ENCODE measurements around the gene PNPLA2. TPM values are rescaled to one million over a fixed set of nuclear protein-coding genes. Genes with fewer than 3 reads are reported as not detected.
A peak's percentile ranks its signal among the peaks of the same experiment; 100 is the strongest.

The PNPLA2 gene
- total and polyA plus RNA-seq, 4 experiments from 2014 or later: 12.2 to 201 (median 118) TPM

GRCh38 chr11:778976-779954 lies 39.4 kb upstream of the PNPLA2 start:
- DNase-seq: no peak
- Histone ChIP-seq H3K27me3 (ENCODE audit: insufficient read depth, low read length) (no peaks in the 10 kb centered on the region), H3K27ac (ENCODE audit: low read depth, low read length) (no peak overlapping the region), H3K9me3 (ENCODE audit: control insufficient read depth in 1 of 2, low read length in 2 of 2) (no peaks in the 10 kb centered on the region), H3K4me1 (ENCODE audit: insufficient read depth, low read length) (peaks cover 32% of the 10 kb centered on the region), H3K4me3 (ENCODE audit: low read length in 2 of 2) (no peak overlapping the region), H3K36me3 (ENCODE audit: insufficient read depth, low read length) (no peaks in the 10 kb centered on the region)
- intact Hi-C loops (cut with micrococcal nuclease): no loop called here
- Mint-ChIP-seq H3K27ac (peak overlapping the region in 3 of 7 donors; percentile 30 to 60 (median 41)), H3K4me1 (peaks cover 2 to 36% (median 9%) of the 10 kb centered on the region in 4 donors), H3K4me3 (peak overlapping the region in 5 of 8 donors; percentile 9 to 63 (median 43)), H3K9me3 (peaks cover 0 to 2% (median 0%) of the 10 kb centered on the region in 8 donors), H3K27me3 (no peaks in the 10 kb centered on the region), H3K36me3 (peaks cover 0 to 5% of the 10 kb centered on the region in 2 donors)
- CTCF ChIA-PET (ENCODE audit: partially characterized antibody): no interaction called here
- POLR2A ChIA-PET (ENCODE audit: partially characterized antibody): interaction anchor here (0.6 to 3.6 kb wide), 2 partner anchors 17 to 32 kb away, joined by 3 to 23 read pairs; partner anchors contain the start of genes SLC25A22 and TALDO1

- no peak for DNase-seq
- no peaks in the 10 kb centered on the region for H3K27me3 ChIP-seq (ENCODE audit: insufficient read depth, low read length)
- H3K4me3 Mint-ChIP-seq: peak overlapping the region in 2 of 8 donors; percentile 17 to 43
- peaks cover 29% of the 10 kb centered on the region for H3K4me1 ChIP-seq (ENCODE audit: insufficient read depth, low read length)
- H3K36me3 ChIP-seq (ENCODE audit: insufficient read depth, low read length): no peaks in the 10 kb centered on the region
- H3K27me3 Mint-ChIP-seq: no peaks in the 10 kb centered on the region
- no peaks in the 10 kb centered on the region for H3K9me3 ChIP-seq (ENCODE audit: control insufficient read depth in 1 of 2, low read length in 2 of 2)
- H3K27ac ChIP-seq (ENCODE audit: low read depth, low read length): no peak overlapping the region
- peaks cover 1 to 29% (median 9%) of the 10 kb centered on the region in 4 donors for H3K4me1 Mint-ChIP-seq
- POLR2A ChIA-PET (ENCODE audit: partially characterized antibody): no interaction called here
- peaks cover 0 to 7% of the 10 kb centered on the region in 2 donors for H3K36me3 Mint-ChIP-seq
- H3K4me3 ChIP-seq (ENCODE audit: low read length in 2 of 2): no peak overlapping the region
- H3K9me3 Mint-ChIP-seq: peaks cover 0 to 2% (median 0%) of the 10 kb centered on the region in 8 donors
- CTCF ChIA-PET (ENCODE audit: partially characterized antibody): no interaction called here
- intact Hi-C loops (cut with micrococcal nuclease): no loop called here
- no peak overlapping the region for H3K27ac Mint-ChIP-seq
Measured at GRCh38 chr11:779955-780532, 38.7 kb upstream of the PNPLA2 start.

DNA sequence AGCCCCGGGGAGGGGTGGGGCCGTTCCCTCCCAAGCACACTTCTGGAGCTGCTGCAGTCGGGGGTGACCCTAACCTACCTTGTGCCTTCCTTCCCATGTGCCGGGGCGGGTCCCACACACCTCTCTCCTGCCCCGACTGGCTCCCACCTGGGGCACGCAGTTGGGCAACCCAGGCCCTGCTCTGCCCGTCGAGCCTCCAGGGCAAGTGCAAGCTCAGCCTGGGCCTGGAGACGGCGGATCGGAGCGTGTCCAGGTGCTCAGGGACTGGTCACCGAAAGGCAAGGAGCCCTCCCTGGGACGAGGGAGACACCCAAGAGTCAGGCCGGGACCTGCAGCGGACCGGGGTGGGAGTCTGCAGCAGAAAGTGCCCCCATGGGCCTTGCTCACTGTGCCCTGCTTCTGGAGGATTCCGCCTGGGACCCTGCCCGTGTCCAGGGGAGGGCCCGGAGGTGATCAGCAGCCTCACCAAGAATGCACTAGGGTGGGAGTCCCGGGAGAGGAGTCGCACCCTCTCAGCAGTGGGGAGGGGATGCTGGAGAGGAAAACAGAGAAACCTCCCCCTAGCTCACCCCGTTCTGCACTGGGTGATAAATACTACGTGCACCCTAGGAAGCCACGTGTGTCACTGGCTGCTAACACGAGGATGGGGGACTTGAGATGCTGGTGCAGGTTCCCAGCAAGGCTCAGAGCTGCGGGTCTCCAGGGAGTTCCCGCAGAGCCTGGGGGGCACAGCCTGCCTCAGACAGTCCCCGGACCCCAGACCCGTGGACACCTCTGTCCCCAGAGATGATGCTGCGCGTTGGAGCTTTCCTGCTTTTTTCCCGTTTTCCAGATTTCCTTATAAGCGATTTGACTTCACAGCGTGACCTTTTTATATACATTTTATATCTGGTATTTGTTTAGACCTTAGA lies 36.2 kb upstream of the PNPLA2 start:
- Histone ChIP-seq H3K9me3 (ENCODE audit: control insufficient read depth in 1 of 2, low read length in 2 of 2) (no peaks in the 10 kb centered on the region), H3K27ac (ENCODE audit: low read depth, low read length) (no peak overlapping the region), H3K27me3 (ENCODE audit: insufficient read depth, low read length) (no peaks in the 10 kb centered on the region), H3K4me3 (ENCODE audit: low read length in 2 of 2) (no peak overlapping the region), H3K36me3 (ENCODE audit: insufficient read depth, low read length) (no peaks in the 10 kb centered on the region), H3K4me1 (ENCODE audit: insufficient read depth, low read length) (peaks cover 12% of the 10 kb centered on the region)
- ChIA-PET POLR2A (ENCODE audit: partially characterized antibody) (no interaction called here), CTCF (ENCODE audit: partially characterized antibody) (interaction anchor here (2.4 to 3.6 kb wide), 2 partner anchors 10 to 14 kb away, joined by 6 to 9 read pairs; no protein-coding TSS in a partner anchor)
- intact Hi-C loops (cut with micrococcal nuclease): no loop called here
- Mint-ChIP-seq H3K4me1 (peaks cover 0 to 12% (median 5%) of the 10 kb centered on the region in 4 donors), H3K36me3 (peaks cover 0 to 3% of the 10 kb centered on the region in 2 donors), H3K27me3 (no peaks in the 10 kb centered on the region), H3K27ac (no peak overlapping the region), H3K9me3 (peaks cover 0 to 2% (median 0%) of the 10 kb centered on the region in 8 donors), H3K4me3 (no peak overlapping the region)
- DNase-seq: peak in 1 of 5 donors; percentile 22

GRCh38 chr11:783581-784015 lies 35.1 kb upstream of the PNPLA2 start:
- CTCF ChIA-PET (ENCODE audit: partially characterized antibody): interaction anchor here (2.4 to 3.6 kb wide), 2 partner anchors 9 to 13 kb away, joined by 6 to 9 read pairs; no protein-coding TSS in a partner anchor
- H3K4me1 Mint-ChIP-seq: peaks cover 2 to 6% (median 4%) of the 10 kb centered on the region in 4 donors

GRCh38 chr11:786235-787083 lies 32.3 kb upstream of the PNPLA2 start:
- peaks cover 5% of the 10 kb centered on the region for H3K4me1 ChIP-seq (ENCODE audit: insufficient read depth, low read length)
- Mint-ChIP-seq H3K9me3 (no peaks in the 10 kb centered on the region), H3K4me1 (peaks cover 0 to 6% (median 2%) of the 10 kb centered on the region in 4 donors), H3K36me3 (peaks cover 0 to 6% of the 10 kb centered on the region in 2 donors), H3K4me3 (peak overlapping the region in 1 of 8 donors; percentile 30), H3K27ac (no peak overlapping the region), H3K27me3 (no peaks in the 10 kb centered on the region)
- ChIA-PET CTCF (ENCODE audit: partially characterized antibody) (interaction anchor here (2.0 kb wide), 1 partner anchor 10 kb away, joined by 8 read pairs; no protein-coding TSS in a partner anchor), POLR2A (ENCODE audit: partially characterized antibody) (interaction anchor here (2.7 kb wide), 1 partner anchor 10 kb away, joined by 13 read pairs; no protein-coding TSS in a partner anchor)
- DNase-seq: no peak
- peaks cover 4% of the 10 kb centered on the region for H3K27me3 ChIP-seq (ENCODE audit: insufficient read depth, low read length)
- no peak overlapping the region for H3K4me3 ChIP-seq (ENCODE audit: low read length in 2 of 2)
- no peaks in the 10 kb centered on the region for H3K36me3 ChIP-seq (ENCODE audit: insufficient read depth, low read length)
- H3K27ac ChIP-seq (ENCODE audit: low read depth, low read length): no peak overlapping the region
- intact Hi-C loops (cut with micrococcal nuclease): no loop called here
- H3K9me3 ChIP-seq (ENCODE audit: control insufficient read depth in 1 of 2, low read length in 2 of 2): no peaks in the 10 kb centered on the region

More at GRCh38 chr11:783581-784015, 35.1 kb upstream of the PNPLA2 start:
- intact Hi-C loops (cut with micrococcal nuclease): no loop called here
- H3K9me3 ChIP-seq (ENCODE audit: control insufficient read depth in 1 of 2, low read length in 2 of 2): no peaks in the 10 kb centered on the region
- H3K27me3 ChIP-seq (ENCODE audit: insufficient read depth, low read length): no peaks in the 10 kb centered on the region
- no peak overlapping the region for H3K27ac Mint-ChIP-seq
- H3K4me3 ChIP-seq (ENCODE audit: low read length in 2 of 2): no peak overlapping the region
- POLR2A ChIA-PET (ENCODE audit: partially characterized antibody): interaction anchor here (1.1 kb wide), 1 partner anchor 37 kb away, joined by 3 read pairs; no protein-coding TSS in a partner anchor
- H3K27ac ChIP-seq (ENCODE audit: low read depth, low read length): no peak overlapping the region
- peaks cover 4% of the 10 kb centered on the region for H3K4me1 ChIP-seq (ENCODE audit: insufficient read depth, low read length)
- H3K27me3 Mint-ChIP-seq: no peaks in the 10 kb centered on the region
- DNase-seq: peak in 2 of 5 donors; percentile 22 to 27
- no peaks in the 10 kb centered on the region for H3K36me3 ChIP-seq (ENCODE audit: insufficient read depth, low read length)
- H3K4me3 Mint-ChIP-seq: no peak overlapping the region
- peaks cover 0 to 2% (median 0%) of the 10 kb centered on the region in 8 donors for H3K9me3 Mint-ChIP-seq
- peaks cover 0 to 3% of the 10 kb centered on the region in 2 donors for H3K36me3 Mint-ChIP-seq

GRCh38 chr11:787084-787675 lies 31.5 kb upstream of the PNPLA2 start:
- peaks cover 5% of the 10 kb centered on the region for H3K4me1 ChIP-seq (ENCODE audit: insufficient read depth, low read length)
- no peaks in the 10 kb centered on the region for H3K36me3 ChIP-seq (ENCODE audit: insufficient read depth, low read length)
- Mint-ChIP-seq H3K4me1 (peaks cover 0 to 6% (median 2%) of the 10 kb centered on the region in 4 donors), H3K27me3 (no peaks in the 10 kb centered on the region), H3K27ac (no peak overlapping the region), H3K4me3 (no peak overlapping the region), H3K36me3 (peaks cover 0 to 6% of the 10 kb centered on the region in 2 donors), H3K9me3 (no peaks in the 10 kb centered on the region)
- H3K27ac ChIP-seq (ENCODE audit: low read depth, low read length): no peak overlapping the region
- no peak overlapping the region for H3K4me3 ChIP-seq (ENCODE audit: low read length in 2 of 2)
- CTCF ChIA-PET (ENCODE audit: partially characterized antibody): no interaction called here
- intact Hi-C loops (cut with micrococcal nuclease): no loop called here
- POLR2A ChIA-PET (ENCODE audit: partially characterized antibody): interaction anchor here (2.7 kb wide), 1 partner anchor 9 kb away, joined by 13 read pairs; no protein-coding TSS in a partner anchor
- peaks cover 4% of the 10 kb centered on the region for H3K27me3 ChIP-seq (ENCODE audit: insufficient read depth, low read length)
- H3K9me3 ChIP-seq (ENCODE audit: control insufficient read depth in 1 of 2, low read length in 2 of 2): no peaks in the 10 kb centered on the region
- DNase-seq: no peak

Data from CD4-positive, alpha-beta memory T cell (primary cell).